HFF-Myc (cell line): Measurements from ENCODE around the gene PRORP.

Experiments
- DNase-seq: peaks from one replicate; pipeline ENCODE4 v3.0.0-alpha.2; 2011; ENCODE audit warnings: low read depth; ENCODE audit errors: extremely low read depth
- H3K4me3 ChIP-seq: replicated peaks from 2 replicates; pipeline ENCODE4 v1.5.1; 2011; ENCODE audit warnings: low read depth, mild to moderate bottlenecking, control low read depth, low read length
- CTCF ChIP-seq: IDR thresholded peaks from 2 replicates; pipeline ENCODE4 v1.5.1; 2012; ENCODE audit warnings: mild to moderate bottlenecking, low read depth, low read length, control low read depth; ENCODE audit errors: missing control alignments

Gene PRORP

GRCh38 chr14:35117112-35117511, 5.2 kb upstream of the PRORP start:
- TF ChIP-seq CTCF, result no peak
- no peak for DNase-seq
- no peak overlapping the region for H3K4me3 ChIP-seq

GRCh38 chr14:35121026-35121886, 1.1 kb upstream of the PRORP start:
- TF ChIP-seq CTCF, result no peak
- no peak for DNase-seq
- H3K4me3 ChIP-seq, result peak overlapping the region; percentile 90

DNA sequence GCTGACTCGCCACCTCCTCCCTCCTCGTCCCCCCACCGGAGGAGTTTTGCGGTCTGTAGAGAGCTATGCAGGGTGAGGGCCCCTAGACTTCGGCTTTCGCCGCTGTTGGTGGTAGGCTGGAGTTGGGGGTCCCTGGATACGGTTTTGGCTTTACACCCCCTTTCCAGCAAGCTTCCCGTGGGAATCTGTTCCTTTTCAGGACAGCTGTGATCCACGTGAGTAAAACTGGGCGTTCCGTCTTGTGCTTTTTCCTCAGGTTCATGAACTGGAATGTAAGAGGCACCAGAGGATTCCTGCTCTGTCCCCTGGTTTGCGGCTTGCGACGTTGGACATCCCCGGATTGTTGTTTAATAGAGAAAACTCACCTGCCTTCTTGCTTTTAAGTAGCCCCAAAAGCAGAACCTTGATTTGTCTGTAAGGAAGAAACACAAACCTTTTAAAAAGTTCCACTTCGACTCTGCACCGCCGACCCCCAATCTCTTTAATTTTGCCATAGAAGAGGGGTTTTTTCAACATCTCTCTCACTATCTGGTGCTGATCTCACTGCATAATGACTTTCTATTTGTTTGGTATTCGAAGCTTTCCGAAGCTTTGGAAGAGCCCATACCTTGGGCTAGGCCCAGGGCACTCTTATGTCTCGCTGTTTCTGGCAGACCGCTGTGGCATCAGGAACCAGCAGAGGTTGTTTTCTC, 490 bp downstream of the PRORP start:
- peak; percentile 27 for DNase-seq
- no peak for TF ChIP-seq CTCF
- H3K4me3 ChIP-seq, result peak overlapping the region; percentile 90

DNA sequence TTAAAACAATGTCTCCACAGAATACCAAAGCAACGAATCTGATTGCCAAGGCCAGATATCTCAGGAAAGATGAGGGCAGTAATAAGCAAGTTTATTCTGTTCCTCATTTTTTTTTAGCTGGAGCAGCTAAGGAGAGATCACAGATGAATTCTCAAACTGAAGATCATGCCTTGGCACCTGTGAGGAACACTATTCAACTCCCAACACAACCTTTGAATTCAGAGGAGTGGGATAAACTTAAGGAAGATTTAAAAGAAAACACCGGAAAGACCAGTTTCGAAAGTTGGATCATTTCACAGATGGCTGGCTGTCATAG, 994 bp downstream of the PRORP start:
- TF ChIP-seq CTCF, result no peak
- DNase-seq, result no peak

DNA sequence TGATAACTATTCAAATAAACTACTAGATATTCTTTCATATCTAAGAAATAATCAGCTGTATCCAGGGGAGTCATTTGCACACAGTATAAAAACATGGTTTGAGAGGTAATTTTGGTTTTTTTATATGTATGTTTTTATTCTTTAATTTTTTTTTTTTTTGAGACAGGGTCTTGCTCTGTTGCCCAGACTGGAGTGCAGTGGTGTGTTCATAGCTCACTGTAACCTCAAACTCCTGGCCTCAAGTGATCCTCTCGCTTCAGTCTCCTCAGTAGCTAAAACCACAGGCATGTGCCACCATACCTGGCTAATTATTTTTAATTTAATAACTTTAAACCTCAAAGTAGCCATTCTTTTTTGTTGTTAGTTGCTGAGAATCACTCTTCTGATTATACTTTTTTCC, 1.8 kb downstream of the PRORP start:
- H3K4me3 ChIP-seq, result no peak overlapping the region
- DNase-seq, result no peak
- no peak for TF ChIP-seq CTCF

More for the DNA sequence above, 994 bp downstream of the PRORP start:
- peak overlapping the region; percentile 90 for H3K4me3 ChIP-seq

DNA sequence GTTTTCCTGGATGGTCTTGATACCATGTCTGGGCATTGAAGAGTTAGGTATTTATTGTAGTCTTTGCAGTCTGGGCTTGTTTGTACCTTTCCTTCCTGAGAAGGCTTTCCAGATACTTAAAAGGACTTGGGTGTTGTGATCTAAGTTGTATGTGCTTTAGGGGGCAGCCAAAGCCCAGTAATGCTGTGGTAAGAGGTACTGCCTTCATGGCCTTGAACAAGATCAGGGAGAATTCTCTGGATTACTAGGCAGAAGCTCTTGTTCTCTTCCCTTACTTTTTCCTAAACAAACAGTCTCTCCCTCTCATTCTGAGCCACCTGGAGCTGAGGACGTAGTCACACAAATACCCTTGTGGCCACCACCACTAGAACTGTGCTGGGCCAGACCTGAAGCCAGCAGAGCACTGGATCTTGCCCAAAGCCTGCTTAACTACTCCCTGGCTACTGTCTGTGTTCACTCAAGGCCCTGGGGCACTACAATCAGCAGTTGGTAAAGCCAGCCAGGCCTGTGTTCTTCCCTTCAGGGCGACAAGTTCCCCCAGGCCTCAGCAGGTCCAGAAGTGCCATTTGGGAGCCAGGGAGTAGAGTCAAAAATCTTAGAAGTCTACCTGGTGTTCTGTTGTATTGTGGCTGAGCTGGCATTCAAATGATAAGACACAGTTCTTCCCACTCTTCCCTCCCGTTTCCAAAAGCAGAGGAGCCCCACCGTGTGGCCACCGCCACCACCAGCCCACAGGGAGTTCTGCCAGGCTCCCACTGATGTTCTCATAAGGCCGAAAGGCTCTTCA, 11.4 kb downstream of the PRORP start:
- no peak overlapping the region for H3K4me3 ChIP-seq
- no peak for DNase-seq
- no peak for TF ChIP-seq CTCF
